PC-9 (cell line): Measurements from ENCODE around the gene SORCS2. TPM values are rescaled to one million over a fixed set of nuclear protein-coding genes. Genes with fewer than 3 reads are reported as not detected.
"Not testable (repeated sequence)": the region's sequence is repeated elsewhere in the genome, so short reads cannot be mapped to it uniquely, and the experiment has no call there.

Experiments used
- BruUV-seq: library from RNA; stranded (reverse); fragments of 400-500 nt; replicated peaks from 2 replicates; lab custom pipeline; 2021; lab: Mats Ljungman, UMichigan
- CTCF ChIA-PET: fragments of 300-600 bp; sonication (Branson Sonifier 250); formaldehyde crosslinking; loops from one replicate; lab custom pipeline; 2022; ENCODE audit warnings: antibody characterized with exemption; lab: Charles Lee
- POLR2A ChIA-PET: fragments of 300-600 bp; sonication (Branson Sonifier 250); formaldehyde crosslinking; loops from one replicate; lab custom pipeline; 2022; ENCODE audit warnings: antibody characterized with exemption; ENCODE audit not compliant: unreplicated experiment; lab: Charles Lee
- DNase-seq, 2 experiments: peaks; one replicate each; pipeline versions ENCODE4 v3.0.0 to v3.0.0-alpha.2; 2015 to 2022; ENCODE audit warnings: mixed read lengths in 1 of 2
- H2AFZ ChIP-seq: fragments of 200-600 bp; sonication (generic); 2 replicates; pipeline ENCODE4 v1.8.1; 2017; ENCODE audit warnings: antibody characterized with exemption
- H3F3A ChIP-seq: fragments of 200-600 bp; sonication (generic); 2 replicates; pipeline ENCODE4 v1.8.1; 2017; ENCODE audit warnings: antibody characterized with exemption, mild to moderate bottlenecking, low read depth; ENCODE audit not compliant: insufficient read depth
- H3K27ac ChIP-seq: fragments of 200-600 bp; sonication (generic); 2 replicates; pipeline ENCODE4 v1.6.1; 2016; ENCODE audit warnings: mixed run types
- H3K27me3 ChIP-seq: fragments of 200-600 bp; sonication (generic); 2 replicates; pipeline ENCODE4 v1.6.1; 2016; ENCODE audit warnings: low read depth, mixed run types; ENCODE audit not compliant: insufficient read depth
- H3K36me3 ChIP-seq: fragments of 200-600 bp; sonication (generic); 2 replicates; pipeline ENCODE4 v1.6.1; 2016; ENCODE audit warnings: low read depth, mixed run types
- H3K4me1 ChIP-seq: fragments of 200-600 bp; sonication (generic); replicated peaks from 2 replicates; pipeline ENCODE4 v1.6.1; 2016; ENCODE audit warnings: mixed run types; ENCODE audit not compliant: insufficient read depth
- H3K4me2 ChIP-seq: fragments of 200-600 bp; sonication (generic); 2 replicates; pipeline ENCODE4 v1.6.1; 2017; ENCODE audit warnings: mixed run types
- H3K4me3 ChIP-seq: fragments of 200-600 bp; sonication (generic); 2 replicates; pipeline ENCODE4 v1.6.1; 2016; ENCODE audit warnings: mixed run types
- H3K79me2 ChIP-seq: fragments of 200-600 bp; sonication (generic); 2 replicates; pipeline ENCODE4 v1.6.1; 2017; ENCODE audit warnings: low read depth, mixed run types
- H3K9me2 ChIP-seq: fragments of 200-600 bp; sonication (generic); 2 replicates; pipeline ENCODE4 v1.8.1; 2017; ENCODE audit warnings: mild to moderate bottlenecking; ENCODE audit not compliant: insufficient read depth
- H3K9me3 ChIP-seq: fragments of 200-600 bp; sonication (generic); 2 replicates; pipeline ENCODE4 v1.8.1; 2016; ENCODE audit warnings: low read depth; ENCODE audit not compliant: insufficient read depth
- H4K20me1 ChIP-seq: fragments of 200-600 bp; sonication (generic); 2 replicates; pipeline ENCODE4 v1.8.1; 2017; ENCODE audit not compliant: insufficient read depth
- CTCF ChIP-seq: fragments of 200-600 bp; sonication (generic); conservative IDR thresholded peaks from 2 replicates; pipeline ENCODE4 v1.6.1; 2017; ENCODE audit warnings: mixed run types, antibody characterized with exemption, mild to moderate bottlenecking, moderate library complexity
- EZH2 ChIP-seq: fragments of 200-600 bp; sonication (generic); IDR thresholded peaks from 2 replicates; pipeline ENCODE4 v1.8.0; 2017; ENCODE audit warnings: antibody characterized with exemption, low read depth
- intact Hi-C: fragments of 100-400 bp; cut with micrococcal nuclease; formaldehyde crosslinking; loops from one replicate; pipeline ENCODE4 v1.10.0; 2022; ENCODE audit not compliant: unreplicated experiment
- total RNA-seq: library from RNA; stranded (reverse); gene quantifications from 2 replicates; pipeline ENCODE4 v1.2.3, GENCODE V29; 2021

Gene SORCS2
- total RNA-seq, 1 experiment from 2014 or later, result 25.8 TPM

DNA sequence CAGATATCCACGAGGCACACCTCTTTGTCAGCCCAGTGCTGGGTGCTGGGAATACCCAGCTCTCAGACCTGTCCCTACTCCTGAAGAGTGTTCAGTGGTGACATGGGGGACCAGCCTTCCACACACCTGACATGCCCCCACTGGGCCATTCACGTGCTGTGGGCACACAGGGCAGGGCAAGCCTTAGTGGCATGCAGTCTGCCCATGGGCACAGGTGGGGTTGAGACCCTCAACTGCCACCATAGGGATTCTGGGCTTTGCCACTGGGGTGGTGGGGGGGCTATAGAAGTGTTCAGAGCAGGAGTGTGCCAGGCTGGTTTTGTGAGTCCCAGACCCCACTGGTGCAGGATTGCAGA lies 259.1 kb downstream of the SORCS2 start:
- no peak for DNase-seq
- intact Hi-C loops, result no loop called here
- no peaks in the 10 kb centered on the region for H3F3A ChIP-seq
- H3K9me3 ChIP-seq, result no peaks in the 10 kb centered on the region
- H3K36me3 ChIP-seq, result no peaks in the 10 kb centered on the region
- ChIA-PET POLR2A (no interaction called here), CTCF (no interaction called here)
- no peak overlapping the region for H3K4me2 ChIP-seq
- no peaks in the 10 kb centered on the region for H3K9me2 ChIP-seq
- H3K4me3 ChIP-seq, result no peak overlapping the region
- no peak for TF ChIP-seq EZH2
- H3K27me3 ChIP-seq, result no peaks in the 10 kb centered on the region
- BruUV-seq, result no TSS peak
- no peaks in the 10 kb centered on the region for H3K4me1 ChIP-seq
- no peak overlapping the region for H2AFZ ChIP-seq
- H3K79me2 ChIP-seq, result no peaks in the 10 kb centered on the region
- no peaks in the 10 kb centered on the region for H4K20me1 ChIP-seq
- H3K27ac ChIP-seq, result no peak overlapping the region

DNA sequence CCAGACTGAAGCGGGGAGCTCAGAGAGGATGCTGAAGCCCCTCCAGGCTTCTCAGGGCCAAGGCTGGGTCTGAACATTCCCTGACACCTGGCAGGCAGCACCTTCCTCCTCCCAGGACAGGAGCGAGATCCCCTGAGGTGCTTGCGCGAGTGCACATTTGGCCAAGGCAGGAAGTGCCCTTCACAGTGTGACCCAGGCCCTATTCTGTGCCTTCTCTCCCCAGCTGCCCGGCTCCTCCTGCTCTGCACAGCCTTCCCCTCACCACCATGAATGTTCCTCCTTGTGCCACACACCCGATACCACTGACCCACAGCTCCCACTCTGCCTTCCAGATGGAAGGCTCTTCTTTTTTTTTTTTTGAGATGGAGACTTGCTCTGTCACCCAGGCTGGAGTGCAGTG lies 259.5 kb downstream of the SORCS2 start:
- Histone ChIP-seq H3K4me2 (no peak overlapping the region), H3F3A (no peaks in the 10 kb centered on the region), H4K20me1 (no peaks in the 10 kb centered on the region), H3K27ac (no peak overlapping the region), H3K9me3 (no peaks in the 10 kb centered on the region), H3K79me2 (no peaks in the 10 kb centered on the region), H3K27me3 (no peaks in the 10 kb centered on the region), H3K4me3 (no peak overlapping the region), H3K36me3 (no peaks in the 10 kb centered on the region), H2AFZ (no peak overlapping the region), H3K4me1 (no peaks in the 10 kb centered on the region), H3K9me2 (no peaks in the 10 kb centered on the region)
- no peak for DNase-seq
- CTCF ChIA-PET, result no interaction called here
- POLR2A ChIA-PET, result no interaction called here
- TF ChIP-seq EZH2 (no peak), CTCF (no peak)
- no TSS peak for BruUV-seq
- intact Hi-C loops, result no loop called here

DNA sequence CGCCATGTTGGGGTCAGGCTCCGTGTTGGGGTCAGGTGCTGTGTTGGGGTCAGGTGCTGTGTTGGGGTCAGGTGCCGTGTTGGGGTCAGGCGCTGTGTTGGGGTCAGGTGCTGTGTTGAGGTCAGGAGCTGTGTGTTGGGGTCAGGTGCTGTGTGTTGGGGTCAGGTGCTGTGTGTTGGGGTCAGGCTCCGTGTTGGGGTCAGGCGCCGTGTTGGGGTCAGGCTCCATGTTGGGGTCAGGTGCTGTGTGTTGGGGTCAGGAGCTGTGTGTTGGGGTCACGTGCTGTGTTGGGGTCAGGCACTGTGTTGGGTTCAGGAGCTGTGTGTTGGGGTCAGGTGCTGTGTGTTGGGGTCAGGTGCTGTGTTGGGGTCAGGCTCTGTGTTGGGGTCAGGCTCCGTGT lies 260.5 kb downstream of the SORCS2 start:
- DNase-seq, intact Hi-C loops, H3K4me2 ChIP-seq, H3K27ac ChIP-seq, H3K9me3 ChIP-seq, H3K79me2 ChIP-seq, H3K36me3 ChIP-seq, H3K4me1 ChIP-seq, H3K4me3 ChIP-seq, H3F3A ChIP-seq, H3K27me3 ChIP-seq, H3K9me2 ChIP-seq, H4K20me1 ChIP-seq, H2AFZ ChIP-seq, BruUV-seq: not testable (repeated sequence)
- ChIA-PET POLR2A (interaction anchor here (0.6 kb wide), 1 partner anchor 181 kb away, joined by 6 read pairs; no protein-coding TSS in a partner anchor), CTCF (interaction anchor here (0.7 kb wide), 1 partner anchor 35 kb away, joined by 4 read pairs; no protein-coding TSS in a partner anchor)

DNA sequence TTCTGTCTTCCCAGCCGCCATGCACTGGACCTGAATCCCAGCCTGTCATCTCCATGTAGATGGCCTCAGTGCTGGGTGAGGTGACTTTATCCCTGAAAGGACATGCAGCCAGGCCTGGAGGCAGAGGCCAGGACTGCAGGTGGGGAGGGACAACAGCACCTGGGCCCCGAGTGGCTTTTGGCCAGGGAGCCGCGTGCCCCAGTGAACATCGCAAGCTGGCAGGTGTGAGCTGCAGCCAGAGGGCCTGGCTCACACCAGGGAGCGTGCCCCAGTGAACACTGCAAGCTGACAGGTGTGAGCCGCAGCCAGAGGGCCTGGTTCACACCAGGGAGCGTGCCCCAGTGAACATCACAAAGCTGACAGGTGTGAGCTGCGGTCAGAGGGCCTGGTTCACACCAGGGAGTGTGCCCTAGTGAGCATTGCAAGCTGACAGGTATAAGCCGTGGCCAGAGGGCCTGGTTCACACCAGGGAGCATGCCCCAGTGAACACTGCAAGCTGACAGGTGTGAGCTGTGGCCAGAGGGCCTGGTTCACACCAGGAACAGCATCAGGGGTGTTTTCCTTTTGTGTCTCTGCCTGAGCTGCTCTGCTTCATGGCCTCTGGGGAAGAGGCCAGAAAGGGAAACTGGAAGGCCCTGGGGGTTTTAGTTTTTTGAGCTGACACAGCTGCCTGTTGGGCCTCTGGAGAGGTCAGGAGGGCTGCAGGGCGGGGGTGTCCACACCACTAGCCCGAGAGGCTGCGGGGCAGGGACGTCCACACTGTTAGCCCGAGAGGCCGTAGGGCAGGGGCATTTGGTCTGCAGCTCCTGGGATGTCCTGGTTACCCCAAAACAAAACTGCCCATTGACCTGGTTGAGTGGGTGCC lies 265.1 kb downstream of the SORCS2 start:
- H3K27ac ChIP-seq, result no peak overlapping the region
- H3K4me1 ChIP-seq, result no peaks in the 10 kb centered on the region
- no peak overlapping the region for H3K4me2 ChIP-seq
- H3K36me3 ChIP-seq, result no peaks in the 10 kb centered on the region
- no peaks in the 10 kb centered on the region for H3K9me3 ChIP-seq
- no peaks in the 10 kb centered on the region for H3F3A ChIP-seq
- POLR2A ChIA-PET, result interaction anchor here (0.5 to 0.6 kb wide), 2 partner anchors 55 to 170 kb away, joined by 3 read pairs; no protein-coding TSS in a partner anchor
- H3K27me3 ChIP-seq, result no peaks in the 10 kb centered on the region
- H3K79me2 ChIP-seq, result no peaks in the 10 kb centered on the region
- H4K20me1 ChIP-seq, result no peaks in the 10 kb centered on the region
- no TSS peak for BruUV-seq
- H3K4me3 ChIP-seq, result no peak overlapping the region
- DNase-seq, result no peak
- TF ChIP-seq CTCF (no peak), EZH2 (no peak)
- CTCF ChIA-PET, result no interaction called here
- no peaks in the 10 kb centered on the region for H3K9me2 ChIP-seq
- no peak overlapping the region for H2AFZ ChIP-seq
- intact Hi-C loops, result no loop called here
